Activated CD4-positive, alpha-beta T cell treated with anti-CD3 and anti-CD28 coated beads, Interleukin-2, amount 50 U/mL, for 4 hours (primary cell): ENCODE results near the gene FLOT1.
"Not testable (repeated sequence)": the region's sequence is repeated elsewhere in the genome, so short reads cannot be mapped to it uniquely, and the experiment has no call there.

Source experiments
- DNase-seq, 2 experiments: peaks; one replicate each; pipeline ENCODE4 v3.0.0-alpha.2; 2020

Gene FLOT1

DNA sequence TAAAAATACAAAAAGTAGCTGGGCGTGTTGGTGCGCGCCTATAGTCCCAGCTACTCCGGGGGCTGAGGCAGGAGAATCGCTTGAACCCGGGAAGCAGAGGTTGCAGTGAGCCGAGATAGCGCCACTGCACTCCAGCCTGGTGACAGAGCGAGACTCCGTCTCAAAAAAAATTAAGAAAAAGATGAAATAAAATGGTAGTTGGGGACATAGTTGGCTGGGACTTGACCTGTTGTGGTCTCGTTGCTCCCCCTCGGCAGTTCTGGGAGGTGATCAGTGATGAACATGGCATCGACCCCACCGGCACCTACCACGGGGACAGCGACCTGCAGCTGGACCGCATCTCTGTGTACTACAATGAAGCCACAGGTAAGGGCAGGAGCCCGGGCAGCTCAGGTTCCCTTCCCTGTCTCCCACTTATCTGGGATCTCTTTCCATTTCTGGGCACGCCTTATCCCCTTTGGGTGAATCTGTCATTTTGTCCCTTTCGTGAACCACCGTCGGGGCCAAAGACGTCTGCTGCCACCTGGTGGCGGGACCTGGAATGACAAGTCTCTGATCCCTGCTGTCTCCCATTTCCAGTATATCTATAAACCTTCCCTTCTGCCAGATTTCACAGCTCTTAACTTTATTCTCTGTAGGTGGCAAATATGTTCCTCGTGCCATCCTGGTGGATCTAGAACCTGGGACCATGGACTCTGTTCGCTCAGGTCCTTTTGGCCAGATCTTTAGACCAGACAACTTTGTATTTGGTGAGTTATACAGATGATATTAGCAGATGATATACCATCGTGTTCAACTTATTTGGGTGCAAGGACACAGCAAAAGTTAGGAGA is 20.0 kb downstream of the FLOT1 start:
- peak; percentile 82 to 87 for DNase-seq

GRCh38 chr6:30722025-30722279 is 20.5 kb downstream of the FLOT1 start:
- DNase-seq, result not testable (repeated sequence)

GRCh38 chr6:30721198-30722024 is 21.1 kb downstream of the FLOT1 start:
- DNase-seq, result peak; percentile 95

GRCh38 chr6:30720738-30721197 is 21.7 kb downstream of the FLOT1 start:
- peak; percentile 45 to 53 for DNase-seq

- DNase-seq, result peak; percentile 91 to 92
Observed at GRCh38 chr6:30719791-30720737, 22.4 kb downstream of the FLOT1 start, which contains the start of gene TUBB. TSS of gene TUBB (plus strand) at chr6:30720352. CDS start at chr6:30720507, 155 bp downstream.

DNA sequence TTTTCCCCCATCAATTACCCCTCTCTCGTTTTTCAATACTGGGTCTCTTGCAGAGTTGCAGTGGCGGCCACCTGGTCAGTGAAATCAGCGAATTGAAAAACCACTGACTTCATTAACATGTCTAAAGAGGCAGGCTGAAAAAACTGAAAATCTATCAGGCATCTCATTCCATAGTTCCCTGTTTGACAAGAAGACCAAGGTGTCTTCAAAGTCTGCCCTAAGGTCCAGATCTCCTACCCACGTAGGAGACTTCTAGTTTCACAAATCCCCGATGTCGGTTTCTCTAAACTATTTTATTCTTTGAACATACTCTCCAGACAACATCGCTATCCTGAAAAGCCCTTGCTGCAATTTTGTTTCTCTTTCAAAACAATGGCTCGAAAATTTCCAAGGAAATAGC is 23.1 kb downstream of the FLOT1 start:
- DNase-seq, result no peak

DNA sequence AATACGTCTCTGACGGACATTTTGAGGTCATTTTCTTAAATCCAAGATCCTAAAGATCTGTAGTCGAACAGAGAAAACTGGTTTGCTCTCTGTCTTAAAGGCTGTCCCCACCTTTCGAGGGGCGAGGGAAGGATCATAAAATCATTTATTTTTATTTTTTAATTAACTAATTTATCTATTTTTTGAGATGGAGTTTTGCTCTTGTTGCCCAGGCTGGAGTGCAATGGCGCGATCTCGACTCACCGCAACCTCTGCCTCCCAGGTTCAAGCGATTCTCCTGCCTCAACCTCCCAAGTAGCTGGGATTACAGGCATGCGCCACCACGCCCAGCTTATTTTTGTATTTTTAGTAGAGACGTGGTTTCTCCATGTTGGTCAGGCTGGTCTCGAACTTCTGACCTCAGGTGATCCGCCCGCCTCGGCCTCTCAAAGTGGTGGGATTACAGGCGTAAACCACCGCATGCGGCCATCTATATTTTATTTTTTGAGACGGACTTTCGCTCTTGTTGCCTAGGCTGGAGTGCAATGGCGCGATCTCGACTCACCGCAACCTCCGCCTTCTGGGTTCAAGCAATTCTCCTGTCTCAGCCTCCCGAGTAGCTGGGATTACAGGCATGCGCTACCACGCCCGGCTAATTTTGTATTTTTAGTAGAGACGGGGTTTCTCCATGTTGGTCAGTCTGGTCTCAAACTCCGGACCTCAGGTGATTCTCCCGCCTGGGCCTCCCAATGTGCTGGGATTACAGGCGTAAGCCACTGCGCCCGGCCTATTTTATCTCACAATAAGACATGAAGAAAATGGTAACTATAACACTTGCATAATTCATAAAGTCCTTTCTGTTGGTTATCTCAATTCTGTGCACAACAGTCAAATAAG is 24.4 kb downstream of the FLOT1 start:
- not testable (repeated sequence) for DNase-seq

GRCh38 chr6:30717129-30717844 is 25.2 kb downstream of the FLOT1 start, which contains the start of gene MDC1:
TSS of gene MDC1 (minus strand) at chr6:30717281. CDS start at chr6:30715175, 2,106 bp downstream.
- DNase-seq, result peak; percentile 99

- no peak for DNase-seq
Observed at GRCh38 chr6:30716879-30717128, 25.7 kb downstream of the FLOT1 start.

- DNase-seq, result no peak
Observed at GRCh38 chr6:30714263-30714662, 28.2 kb downstream of the FLOT1 start.

DNA sequence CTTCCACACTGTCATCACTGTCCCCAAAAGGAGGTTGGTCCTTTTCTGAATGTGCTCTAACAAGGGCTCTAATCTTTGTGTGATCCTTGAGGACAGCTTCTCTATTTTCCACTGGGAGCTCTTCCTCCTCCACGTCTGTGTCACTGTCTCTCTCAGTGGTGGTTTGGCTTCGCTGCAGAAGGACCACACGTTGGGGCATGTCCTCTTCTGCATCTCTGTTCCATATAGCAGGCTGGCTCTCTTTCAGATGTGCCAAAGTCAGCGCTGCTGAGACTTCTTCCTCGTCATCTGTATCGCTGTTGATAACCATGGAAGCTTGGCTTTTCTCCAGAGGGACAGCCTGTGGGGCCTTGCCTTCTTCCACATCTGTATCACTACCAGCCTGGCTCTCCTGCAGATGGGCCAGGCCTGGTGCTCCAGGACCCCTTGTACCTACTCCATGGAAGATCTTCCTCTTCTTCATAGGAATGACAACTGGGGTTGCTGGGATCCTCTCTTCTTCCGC is 30.0 kb downstream of the FLOT1 start:
- no peak for DNase-seq

DNA sequence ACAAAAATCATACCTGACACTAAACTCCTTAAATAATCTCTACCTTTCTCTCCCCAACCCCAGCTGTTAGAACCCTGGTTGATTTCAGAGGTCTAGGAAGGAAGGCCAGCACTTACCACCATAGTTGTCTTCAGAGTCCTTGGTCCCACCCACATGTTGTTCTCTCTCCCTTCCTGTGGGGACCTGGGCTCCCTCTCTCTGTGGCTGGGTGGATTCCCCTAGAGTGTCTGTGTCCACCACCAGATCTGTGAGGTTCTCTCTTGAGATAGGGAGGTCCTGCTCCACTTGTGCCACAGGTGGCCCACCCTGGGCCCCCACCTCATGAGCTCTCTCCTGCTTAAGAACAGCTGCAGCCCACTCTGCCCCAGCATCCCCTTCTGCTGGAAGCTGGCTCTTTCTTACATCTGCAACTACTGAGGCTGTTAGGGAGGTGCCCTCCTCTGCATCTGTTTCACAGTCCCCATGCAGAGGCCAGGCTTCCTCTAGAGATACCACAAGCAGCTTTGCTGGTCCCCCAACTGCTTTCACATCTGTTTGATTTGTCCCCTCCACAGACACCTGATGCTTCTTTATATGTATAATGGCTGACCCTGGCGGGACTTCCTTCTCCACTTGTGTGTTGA is 30.6 kb downstream of the FLOT1 start:
- DNase-seq, result no peak

GRCh38 chr6:30709101-30709868 is 33.2 kb downstream of the FLOT1 start:
- DNase-seq, result no peak

- no peak for DNase-seq
Observed at GRCh38 chr6:30707281-30707850, 35.1 kb downstream of the FLOT1 start.

- DNase-seq, result no peak
Observed at GRCh38 chr6:30705620-30706019, 36.9 kb downstream of the FLOT1 start.

GRCh38 chr6:30703821-30704220 is 38.7 kb downstream of the FLOT1 start:
- no peak for DNase-seq

GRCh38 chr6:30703011-30703410 is 39.5 kb downstream of the FLOT1 start:
- DNase-seq, result no peak

- no peak for DNase-seq
Observed at GRCh38 chr6:30700340-30700739, 42.1 kb downstream of the FLOT1 start.

GRCh38 chr6:30696432-30696831 is 46.1 kb downstream of the FLOT1 start:
- DNase-seq, result no peak
